GM12874 (cell line): ENCODE data around the gene SUSD4.

ENCODE experiments used
- CTCF ChIP-seq: IDR thresholded peaks from 2 replicates; pipeline ENCODE4 v1.5.1; 2011; ENCODE audit warnings: low read depth, mild to moderate bottlenecking, control low read depth, low read length, moderate library complexity; ENCODE audit not compliant: insufficient read depth

Gene SUSD4

DNA sequence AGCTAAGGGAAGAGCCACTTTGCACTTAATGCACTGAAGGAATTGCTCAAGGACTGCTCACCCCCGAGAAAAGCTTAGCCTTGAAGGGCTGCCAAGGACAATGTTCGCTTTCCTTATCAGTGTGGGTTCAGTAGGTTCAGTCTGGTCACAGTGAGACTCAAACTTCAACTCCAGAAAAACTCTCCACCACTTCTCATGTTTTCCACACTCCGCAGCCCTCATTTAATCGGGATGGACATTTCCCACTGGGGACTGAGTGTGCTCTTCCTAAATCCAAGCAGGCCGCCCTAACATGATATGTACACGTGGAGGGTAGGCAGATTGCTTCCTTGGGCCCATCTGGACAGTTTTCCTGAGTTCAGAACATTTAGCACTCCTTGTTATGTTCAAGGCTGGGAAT lies 19.5 kb downstream of the SUSD4 start:
- TF ChIP-seq CTCF = no peak

- TF ChIP-seq CTCF = no peak
Measured at GRCh38 chr1:223343692-223344091, 20.3 kb downstream of the SUSD4 start.

GRCh38 chr1:223341121-223341520 lies 22.9 kb downstream of the SUSD4 start:
- TF ChIP-seq CTCF = no peak

DNA sequence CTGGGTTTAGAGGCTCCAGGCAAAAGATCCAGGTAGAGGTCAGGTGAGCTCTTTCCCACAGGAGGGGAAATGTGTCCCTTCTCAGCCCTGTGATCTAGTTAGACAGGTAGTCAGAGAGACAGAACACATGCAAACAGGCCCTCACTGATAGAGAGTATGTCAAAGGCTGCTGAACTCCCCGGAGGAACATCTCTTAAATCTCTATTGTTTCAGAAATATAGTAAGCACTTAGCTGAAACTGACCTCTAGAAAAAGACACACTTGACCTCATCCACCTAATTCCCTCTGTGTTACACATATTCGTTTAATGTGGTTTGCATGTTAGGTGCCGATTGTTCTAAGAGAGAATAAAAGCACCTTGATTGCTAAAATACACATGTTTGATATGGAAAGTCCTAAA lies 23.3 kb downstream of the SUSD4 start:
- TF ChIP-seq CTCF = no peak

DNA sequence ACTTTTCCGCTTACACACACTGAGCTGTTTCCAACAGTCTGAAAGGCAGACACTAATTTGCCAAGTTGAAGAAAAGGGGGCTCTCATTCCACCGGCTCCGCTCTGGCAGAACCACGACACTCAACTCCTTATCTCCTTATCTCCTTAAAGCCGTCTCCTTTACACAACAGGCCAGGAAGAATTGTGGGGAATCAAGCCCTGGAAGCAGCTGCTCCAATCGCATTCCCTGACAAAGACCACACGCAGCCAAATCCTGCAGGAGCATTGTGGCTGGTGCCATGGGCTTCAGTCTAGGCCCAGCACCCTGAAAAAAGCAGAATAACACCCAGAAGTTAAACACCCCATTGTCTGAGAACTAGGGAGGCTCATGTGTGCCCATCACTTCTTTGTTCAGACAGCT lies 24.1 kb downstream of the SUSD4 start:
- no peak for TF ChIP-seq CTCF

DNA sequence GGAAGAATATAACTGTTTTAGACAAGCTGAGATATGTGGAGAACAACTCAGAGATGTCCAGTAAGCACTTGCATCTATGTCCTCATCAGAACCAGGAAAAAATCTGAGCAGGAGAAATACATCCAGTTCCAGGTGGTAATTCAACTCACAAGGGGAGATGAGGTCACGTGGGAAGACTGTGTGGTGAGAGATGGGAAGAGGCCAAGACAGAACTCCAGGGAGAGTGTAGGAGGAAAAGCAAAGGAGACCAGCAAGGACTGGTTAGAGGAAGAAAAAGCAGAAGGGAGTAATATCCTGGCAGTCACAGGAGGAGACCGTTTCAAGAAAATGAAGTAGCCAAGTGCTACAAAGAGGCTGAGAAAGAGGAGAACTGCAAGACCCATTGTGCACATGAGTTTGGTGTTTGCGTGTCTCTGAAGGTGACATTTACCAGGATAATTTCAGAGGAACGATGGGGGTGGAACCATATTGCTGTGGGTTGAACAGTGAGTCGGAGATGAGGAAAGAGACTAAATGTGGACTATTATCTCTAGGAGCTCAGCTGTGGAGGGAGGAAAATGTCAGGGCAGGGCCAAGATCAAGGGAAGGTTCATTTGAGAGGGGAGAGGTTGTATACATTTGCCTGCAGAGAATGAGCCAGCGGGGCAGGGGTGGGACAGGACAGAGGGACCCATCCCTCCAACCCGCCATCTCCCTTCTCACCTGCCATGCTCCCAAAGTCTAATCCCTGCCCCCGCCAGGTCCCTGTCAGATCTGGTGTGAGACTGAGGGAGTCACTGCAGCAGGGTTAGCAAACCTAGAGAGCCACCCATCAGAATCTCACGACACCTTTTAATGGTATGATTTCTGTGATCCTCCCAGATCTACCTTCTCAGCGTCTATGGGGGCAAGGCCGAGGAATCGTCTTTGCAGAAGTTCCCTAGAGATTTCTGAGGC lies 24.9 kb downstream of the SUSD4 start:
- no peak for TF ChIP-seq CTCF

DNA sequence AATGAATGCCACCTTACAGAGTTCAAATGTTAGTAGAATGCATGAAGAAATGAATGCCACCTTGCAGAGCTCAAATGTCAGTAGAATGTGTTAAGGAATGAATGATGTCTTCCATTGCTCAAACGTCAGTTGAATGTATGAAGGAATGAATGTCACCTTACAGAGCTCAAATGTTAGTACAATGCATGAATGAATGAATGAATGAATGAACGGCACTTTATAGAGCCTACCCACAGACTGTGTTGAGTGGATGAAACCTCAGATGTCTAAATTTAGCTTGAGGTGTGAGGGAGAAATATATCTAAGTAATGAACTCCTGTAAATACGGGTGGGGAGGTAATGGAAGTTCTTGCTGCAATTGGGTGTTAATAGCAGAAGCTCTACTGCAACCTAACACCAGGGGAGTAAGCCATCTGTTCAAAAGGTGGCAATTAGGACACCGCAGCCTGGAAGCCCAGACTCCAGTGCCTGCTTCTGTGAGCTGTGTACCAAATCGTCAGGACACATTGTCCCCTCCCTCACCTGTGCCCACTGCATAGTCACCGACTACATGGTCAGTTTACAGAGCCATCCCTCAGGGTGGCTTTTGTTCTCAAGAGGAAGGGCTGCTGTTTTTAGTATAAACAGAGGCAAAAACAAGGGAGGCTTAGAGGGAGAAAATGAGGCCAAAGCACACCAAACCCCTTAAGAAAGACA lies 26.7 kb downstream of the SUSD4 start:
- no peak for TF ChIP-seq CTCF
